ENCODE measurements around the gene FBXO47. TPM values are rescaled to one million over a fixed set of nuclear protein-coding genes. Genes with fewer than 3 reads are reported as not detected.

The FBXO47 gene
- total and polyA plus RNA-seq, 4 donors: not detected

GRCh38 chr17:38969281-38969680, 2.1 kb upstream of the FBXO47 start:
- Histone ChIP-seq H3K9ac (ENCODE audit: insufficient read depth in 1 of 2, low read length in 2 of 2) (no peak overlapping the region), H3K4me3 (no peak overlapping the region), H3K27me3 (ENCODE audit: control insufficient read depth in 3 of 3, insufficient read depth in 3 of 3, low read length in 2 of 3) (no peaks in the 10 kb centered on the region), H3K9me3 (ENCODE audit: control insufficient read depth in 4 of 4, insufficient read depth in 3 of 4, low read length in 3 of 4) (no peaks in the 10 kb centered on the region), H3K27ac (ENCODE audit: low read depth in 1 of 2, low read length in 1 of 2) (no peak overlapping the region), H3K36me3 (ENCODE audit: control insufficient read depth in 4 of 4, insufficient read depth in 4 of 4, low read length in 4 of 4) (no peaks in the 10 kb centered on the region), H3K4me1 (ENCODE audit: control insufficient read depth in 5 of 5, insufficient read depth in 5 of 5, low read length in 5 of 5) (peaks cover 0 to 2% (median 0%) of the 10 kb centered on the region in 5 donors)
- TF ChIP-seq CTCF (IDR thresholded peaks at IDR 0.05; ENCODE audit: control extremely low read depth, extremely low read depth): no peak
- WGBS, 2 donors: 70 to 86% methylated on average over 4 of the region's 4 CpGs
- ATAC-seq (ENCODE audit: insufficient read depth, low FRiP score): no peak
- DNase-seq: no peak

- WGBS, 2 donors: 57 to 61% methylated on average over 4 of the region's 4 CpGs
- ATAC-seq (ENCODE audit: insufficient read depth, low FRiP score) (no peak), DNase-seq (no peak)
- H3K36me3 ChIP-seq (ENCODE audit: control insufficient read depth in 4 of 4, insufficient read depth in 4 of 4, low read length in 4 of 4): no peaks in the 10 kb centered on the region
- H3K4me1 ChIP-seq (ENCODE audit: control insufficient read depth in 5 of 5, insufficient read depth in 5 of 5, low read length in 5 of 5): no peaks in the 10 kb centered on the region
- H3K27me3 ChIP-seq (ENCODE audit: control insufficient read depth in 3 of 3, insufficient read depth in 3 of 3, low read length in 2 of 3): no peaks in the 10 kb centered on the region
- no peak overlapping the region for H3K27ac ChIP-seq (ENCODE audit: low read depth in 1 of 2, low read length in 1 of 2)
- H3K9me3 ChIP-seq (ENCODE audit: control insufficient read depth in 4 of 4, insufficient read depth in 3 of 4, low read length in 3 of 4): no peaks in the 10 kb centered on the region
- TF ChIP-seq CTCF (IDR thresholded peaks at IDR 0.05; ENCODE audit: control extremely low read depth, extremely low read depth): no peak
- H3K4me3 ChIP-seq: no peak overlapping the region
- H3K9ac ChIP-seq (ENCODE audit: insufficient read depth in 1 of 2, low read length in 2 of 2): no peak overlapping the region
Observed at GRCh38 chr17:38961413-38961812, 5.8 kb downstream of the FBXO47 start.

GRCh38 chr17:38960402-38960801, 6.8 kb downstream of the FBXO47 start:
- H3K9ac ChIP-seq (ENCODE audit: insufficient read depth in 1 of 2, low read length in 2 of 2): no peak overlapping the region
- no peak overlapping the region for H3K27ac ChIP-seq (ENCODE audit: low read depth in 1 of 2, low read length in 1 of 2)
- 79 to 81% methylated on average over 5 of the region's 5 CpGs for WGBS, 2 donors
- DNase-seq (no peak), ATAC-seq (ENCODE audit: insufficient read depth, low FRiP score) (no peak)
- no peaks in the 10 kb centered on the region for H3K27me3 ChIP-seq (ENCODE audit: control insufficient read depth in 3 of 3, insufficient read depth in 3 of 3, low read length in 2 of 3)
- H3K36me3 ChIP-seq (ENCODE audit: control insufficient read depth in 4 of 4, insufficient read depth in 4 of 4, low read length in 4 of 4): no peaks in the 10 kb centered on the region
- no peaks in the 10 kb centered on the region for H3K9me3 ChIP-seq (ENCODE audit: control insufficient read depth in 4 of 4, insufficient read depth in 3 of 4, low read length in 3 of 4)
- no peak for TF ChIP-seq CTCF (IDR thresholded peaks at IDR 0.05; ENCODE audit: control extremely low read depth, extremely low read depth)
- H3K4me3 ChIP-seq: no peak overlapping the region
- no peaks in the 10 kb centered on the region for H3K4me1 ChIP-seq (ENCODE audit: control insufficient read depth in 5 of 5, insufficient read depth in 5 of 5, low read length in 5 of 5)

GRCh38 chr17:38959508-38959907, 7.7 kb downstream of the FBXO47 start:
- Histone ChIP-seq H3K27me3 (ENCODE audit: control insufficient read depth in 3 of 3, insufficient read depth in 3 of 3, low read length in 2 of 3) (no peaks in the 10 kb centered on the region), H3K9ac (ENCODE audit: insufficient read depth in 1 of 2, low read length in 2 of 2) (no peak overlapping the region), H3K4me1 (ENCODE audit: control insufficient read depth in 5 of 5, insufficient read depth in 5 of 5, low read length in 5 of 5) (no peaks in the 10 kb centered on the region), H3K36me3 (ENCODE audit: control insufficient read depth in 4 of 4, insufficient read depth in 4 of 4, low read length in 4 of 4) (no peaks in the 10 kb centered on the region), H3K4me3 (no peak overlapping the region), H3K9me3 (ENCODE audit: control insufficient read depth in 4 of 4, insufficient read depth in 3 of 4, low read length in 3 of 4) (no peaks in the 10 kb centered on the region), H3K27ac (ENCODE audit: low read depth in 1 of 2, low read length in 1 of 2) (no peak overlapping the region)
- no peak for TF ChIP-seq CTCF (IDR thresholded peaks at IDR 0.05; ENCODE audit: control extremely low read depth, extremely low read depth)
- ATAC-seq (ENCODE audit: insufficient read depth, low FRiP score) (no peak), DNase-seq (no peak)
- WGBS, 2 donors: 92 to 98% methylated on average over 3 of the region's 3 CpGs
